A673 (cell line): ENCODE data around the gene MTG2.

Experiments
- EZH2 ChIP-seq: fragments of 200-600 bp; sonication (generic); IDR thresholded peaks from 2 replicates; pipeline ENCODE4 v1.6.1; 2017; ENCODE audit warnings: borderline replicate concordance, low read depth, mild to moderate bottlenecking, mixed read lengths, antibody characterized with exemption, low read length; ENCODE audit not compliant: poor library complexity, severe bottlenecking
- TF ChIP-seq, protein P1 (sequence below): fragments of 300-800, 200-600 bp; sonication (generic); conservative IDR thresholded peaks from 2 replicates; pipeline ENCODE4 v1.5.1; 2017; ENCODE audit warnings: low read depth, mild to moderate bottlenecking, antibody characterized with exemption, low read length, moderate library complexity, mixed read lengths

GRCh38 chr20:62219992-62220665 is 37.3 kb downstream of the MTG2 start, which contains the start of gene HRH3:
- TF ChIP-seq, protein P1, sequence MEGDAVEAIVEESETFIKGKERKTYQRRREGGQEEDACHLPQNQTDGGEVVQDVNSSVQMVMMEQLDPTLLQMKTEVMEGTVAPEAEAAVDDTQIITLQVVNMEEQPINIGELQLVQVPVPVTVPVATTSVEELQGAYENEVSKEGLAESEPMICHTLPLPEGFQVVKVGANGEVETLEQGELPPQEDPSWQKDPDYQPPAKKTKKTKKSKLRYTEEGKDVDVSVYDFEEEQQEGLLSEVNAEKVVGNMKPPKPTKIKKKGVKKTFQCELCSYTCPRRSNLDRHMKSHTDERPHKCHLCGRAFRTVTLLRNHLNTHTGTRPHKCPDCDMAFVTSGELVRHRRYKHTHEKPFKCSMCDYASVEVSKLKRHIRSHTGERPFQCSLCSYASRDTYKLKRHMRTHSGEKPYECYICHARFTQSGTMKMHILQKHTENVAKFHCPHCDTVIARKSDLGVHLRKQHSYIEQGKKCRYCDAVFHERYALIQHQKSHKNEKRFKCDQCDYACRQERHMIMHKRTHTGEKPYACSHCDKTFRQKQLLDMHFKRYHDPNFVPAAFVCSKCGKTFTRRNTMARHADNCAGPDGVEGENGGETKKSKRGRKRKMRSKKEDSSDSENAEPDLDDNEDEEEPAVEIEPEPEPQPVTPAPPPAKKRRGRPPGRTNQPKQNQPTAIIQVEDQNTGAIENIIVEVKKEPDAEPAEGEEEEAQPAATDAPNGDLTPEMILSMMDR, result no peak
- no peak for TF ChIP-seq EZH2
